HEK293 (cell line): Measurements from ENCODE around the gene SLC35F5.

Experiments used
- CTCF ChIA-PET: fragments of 350-600 bp; formaldehyde crosslinking; extraction: SDS; loops from one replicate; lab custom pipeline; 2021; ENCODE audit warnings: antibody characterized with exemption; lab: Yijun Ruan, JAX
- POLR2A ChIA-PET: fragments of 300-600 bp; formaldehyde crosslinking; extraction: SDS; loops from one replicate; lab custom pipeline; 2020; ENCODE audit warnings: antibody characterized with exemption, inconsistent platforms; lab: Yijun Ruan, JAX
- H3K27ac ChIP-seq: fragments of 200-500 bp; sonication (Bioruptor generic); 2 replicates; pipeline ENCODE4 v1.5.1; 2014; ENCODE audit warnings: low read depth, low read length, control low read depth, inconsistent platforms; ENCODE audit errors: extremely low read depth
- H3K36me3 ChIP-seq, 2 experiments: fragments of 200-500 bp in 1 of 2; sonication (Bioruptor generic) in 1 of 2; 1 replicate in 1 of 2; 2 replicates in 1 of 2; pipeline ENCODE4 v1.5.1; 2014 to 2017; ENCODE audit warnings: inconsistent platforms in 2 of 2, low read length in 2 of 2; ENCODE audit not compliant: control insufficient read depth in 2 of 2, insufficient read depth in 1 of 2
- H3K4me1 ChIP-seq: fragments of 200-500 bp; sonication (Bioruptor generic); 2 replicates; pipeline ENCODE4 v1.5.1; 2014; ENCODE audit warnings: mild to moderate bottlenecking, low read length, inconsistent platforms; ENCODE audit not compliant: control insufficient read depth, insufficient read depth
- H3K4me3 ChIP-seq: 2 replicates; pipeline ENCODE4 v1.5.1; 2011; ENCODE audit warnings: low read depth, mild to moderate bottlenecking, control low read depth, low read length, moderate library complexity
- H3K9me3 ChIP-seq: fragments of 200-500 bp; sonication (Bioruptor generic); 2 replicates; pipeline ENCODE4 v1.5.1; 2014; ENCODE audit warnings: low read depth, low read length, inconsistent platforms; ENCODE audit not compliant: control insufficient read depth, insufficient read depth
- BCL11B ChIP-seq: fragments of 450-650 bp; formaldehyde crosslinking; IDR thresholded peaks from 2 replicates; pipeline ENCODE4 v1.5.1; 2016; ENCODE audit warnings: low read depth, missing biosample characterization, missing genetic modification characterization
- BCL6B ChIP-seq: fragments of 450-650 bp; formaldehyde crosslinking; IDR thresholded peaks from 2 replicates; pipeline ENCODE4 v1.5.1; 2017; ENCODE audit warnings: missing biosample characterization, missing genetic modification characterization
- HOXC10 ChIP-seq: sonication (generic); formaldehyde crosslinking; IDR thresholded peaks from 2 replicates; pipeline ENCODE4 v1.8.1; 2023; ENCODE audit warnings: mild to moderate bottlenecking, missing genetic modification reagents
- MEIS1 ChIP-seq: sonication (generic); formaldehyde crosslinking; IDR thresholded peaks from 2 replicates; pipeline ENCODE4 v1.8.1; 2022; ENCODE audit warnings: missing genetic modification reagents, mild to moderate bottlenecking, borderline replicate concordance
- OSR2 ChIP-seq: fragments of 450-650 bp; formaldehyde crosslinking; IDR thresholded peaks from 2 replicates; pipeline ENCODE4 v1.5.1; 2016; ENCODE audit warnings: missing biosample characterization, missing genetic modification characterization
- YY2 ChIP-seq: fragments of 450-650 bp; formaldehyde crosslinking; IDR thresholded peaks from 2 replicates; pipeline ENCODE4 v1.5.1; 2016; ENCODE audit warnings: missing biosample characterization, missing genetic modification characterization
- ZNF10 ChIP-seq: fragments of 450-650 bp; formaldehyde crosslinking; IDR thresholded peaks from 2 replicates; pipeline ENCODE4 v1.5.1; 2017; ENCODE audit warnings: missing biosample characterization, missing genetic modification characterization
- ZNF112 ChIP-seq: fragments of 450-650 bp; formaldehyde crosslinking; IDR thresholded peaks from 2 replicates; pipeline ENCODE4 v1.5.0; 2017; ENCODE audit warnings: missing biosample characterization, missing genetic modification characterization
- ZNF16 ChIP-seq: fragments of 450-650 bp; formaldehyde crosslinking; IDR thresholded peaks from 2 replicates; pipeline ENCODE4 v1.5.1; 2016; ENCODE audit warnings: low read depth, missing biosample characterization, missing genetic modification characterization
- ZNF248 ChIP-seq: fragments of 450-650 bp; formaldehyde crosslinking; IDR thresholded peaks from 2 replicates; pipeline ENCODE4 v1.5.1; 2017; ENCODE audit warnings: missing biosample characterization, missing genetic modification characterization
- ZNF311 ChIP-seq: fragments of 450-650 bp; formaldehyde crosslinking; IDR thresholded peaks from 2 replicates; pipeline ENCODE4 v1.5.1; 2017; ENCODE audit warnings: missing biosample characterization, missing genetic modification characterization, borderline replicate concordance
- ZNF335 ChIP-seq: fragments of 450-650 bp; formaldehyde crosslinking; conservative IDR thresholded peaks from 2 replicates; pipeline ENCODE4 v1.5.1; 2016; ENCODE audit warnings: missing biosample characterization, missing genetic modification characterization
- ZNF37A ChIP-seq: fragments of 450-650 bp; IDR thresholded peaks from 2 replicates; pipeline ENCODE4 v1.5.1; 2018; ENCODE audit warnings: missing biosample characterization, missing genetic modification characterization
- ZNF398 ChIP-seq: fragments of 450-650 bp; formaldehyde crosslinking; IDR thresholded peaks from 2 replicates; pipeline ENCODE4 v1.5.1; 2017; ENCODE audit warnings: missing biosample characterization, missing genetic modification characterization
- ZNF404 ChIP-seq: fragments of 450-650 bp; formaldehyde crosslinking; IDR thresholded peaks from 2 replicates; pipeline ENCODE4 v1.5.1; 2017; ENCODE audit warnings: missing biosample characterization, missing genetic modification characterization
- ZNF521 ChIP-seq: fragments of 450-650 bp; formaldehyde crosslinking; IDR thresholded peaks from 2 replicates; pipeline ENCODE4 v1.5.1; 2017; ENCODE audit warnings: missing biosample characterization, mild to moderate bottlenecking, missing genetic modification characterization
- ZNF624 ChIP-seq: fragments of 450-650 bp; formaldehyde crosslinking; IDR thresholded peaks from 2 replicates; pipeline ENCODE4 v1.5.1; 2017; ENCODE audit warnings: missing biosample characterization, missing genetic modification characterization
- ZNF777 ChIP-seq: fragments of 450-650 bp; formaldehyde crosslinking; IDR thresholded peaks from 2 replicates; pipeline ENCODE4 v1.5.1; 2017; ENCODE audit warnings: missing biosample characterization, missing genetic modification characterization, borderline replicate concordance
- ZNF785 ChIP-seq: fragments of 450-650 bp; formaldehyde crosslinking; IDR thresholded peaks from 2 replicates; pipeline ENCODE4 v1.5.1; 2016; ENCODE audit warnings: missing biosample characterization, missing genetic modification characterization
- ZNF843 ChIP-seq: fragments of 450-650 bp; formaldehyde crosslinking; IDR thresholded peaks from 2 replicates; pipeline ENCODE4 v1.5.1; 2016; ENCODE audit warnings: missing biosample characterization, missing genetic modification characterization
- ZSCAN30 ChIP-seq: fragments of 450-650 bp; IDR thresholded peaks from 2 replicates; pipeline ENCODE4 v1.5.1; 2018; ENCODE audit warnings: missing biosample characterization, mild to moderate bottlenecking, missing genetic modification characterization, moderate library complexity
- TF ChIP-seq, protein P1 (sequence below): fragments of 450-650 bp; formaldehyde crosslinking; IDR thresholded peaks from 2 replicates; pipeline ENCODE4 v1.5.1; 2016; ENCODE audit warnings: missing biosample characterization, missing genetic modification characterization
- TF ChIP-seq, protein P2 (sequence below): fragments of 450-650 bp; formaldehyde crosslinking; IDR thresholded peaks from 2 replicates; pipeline ENCODE4 v1.5.1; 2016; ENCODE audit warnings: missing biosample characterization, missing genetic modification characterization
- TF ChIP-seq, protein P3 (sequence below): fragments of 450-650 bp; formaldehyde crosslinking; IDR thresholded peaks from 2 replicates; pipeline ENCODE4 v1.5.1; 2016; ENCODE audit warnings: missing biosample characterization, missing genetic modification characterization
- TF ChIP-seq, protein P4 (sequence below): fragments of 450-650 bp; formaldehyde crosslinking; IDR thresholded peaks from 2 replicates; pipeline ENCODE4 v1.5.1; 2016; ENCODE audit warnings: missing biosample characterization, missing genetic modification characterization

The SLC35F5 gene

DNA sequence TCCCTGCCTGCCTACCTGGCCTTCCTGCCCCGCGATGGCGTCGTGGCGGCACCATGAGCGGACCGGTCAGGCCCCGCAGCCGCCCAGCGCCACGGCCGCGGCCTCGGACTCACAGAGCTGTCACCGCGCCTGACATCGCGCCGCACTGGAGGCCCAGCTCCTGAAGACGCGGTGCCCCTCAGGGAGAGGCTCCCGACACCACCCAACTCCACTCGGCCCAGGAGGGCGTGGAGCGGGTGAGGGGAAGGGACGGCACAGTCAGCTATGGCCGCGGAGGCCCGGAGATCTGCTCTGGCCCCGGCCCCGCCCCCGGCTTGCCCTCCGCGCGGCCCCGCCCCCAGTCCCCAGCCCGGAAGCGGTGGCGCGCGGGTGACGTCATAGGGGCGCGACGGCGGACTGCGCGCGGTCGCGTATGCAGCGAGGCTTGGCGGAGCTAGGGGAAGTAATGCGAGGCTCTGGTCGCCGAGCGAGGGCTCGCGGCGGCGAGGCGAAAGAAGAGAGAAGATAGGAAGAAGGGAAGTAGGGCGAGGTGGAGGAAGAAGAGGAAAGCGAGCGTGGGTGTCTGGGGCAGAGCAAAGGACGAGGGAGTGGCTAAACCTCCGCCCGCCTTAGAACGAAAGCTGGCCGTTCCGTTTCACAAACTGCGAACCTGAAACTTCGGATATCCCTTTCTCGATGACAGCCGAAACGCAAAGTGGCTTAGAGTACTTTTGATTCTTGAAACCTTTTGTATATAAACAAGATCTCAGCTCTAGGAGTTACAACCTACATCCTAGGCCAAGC is at the start of gene SLC35F5 (continued):
- TF ChIP-seq BCL6B (tag by site-specific recombination) = no peak
- 0 out of 2 replicates have a peak, but pooled peaks have one; percentile 89 for TF ChIP-seq HOXC10
- TF ChIP-seq ZNF248 (tag by site-specific recombination) = no peak
- peak; percentile 58; the same call in 1 of the 2 replicates for TF ChIP-seq ZNF777 (tag by site-specific recombination)
- TF ChIP-seq ZNF785 (tag by site-specific recombination) = no peak
- TF ChIP-seq, protein P1, sequence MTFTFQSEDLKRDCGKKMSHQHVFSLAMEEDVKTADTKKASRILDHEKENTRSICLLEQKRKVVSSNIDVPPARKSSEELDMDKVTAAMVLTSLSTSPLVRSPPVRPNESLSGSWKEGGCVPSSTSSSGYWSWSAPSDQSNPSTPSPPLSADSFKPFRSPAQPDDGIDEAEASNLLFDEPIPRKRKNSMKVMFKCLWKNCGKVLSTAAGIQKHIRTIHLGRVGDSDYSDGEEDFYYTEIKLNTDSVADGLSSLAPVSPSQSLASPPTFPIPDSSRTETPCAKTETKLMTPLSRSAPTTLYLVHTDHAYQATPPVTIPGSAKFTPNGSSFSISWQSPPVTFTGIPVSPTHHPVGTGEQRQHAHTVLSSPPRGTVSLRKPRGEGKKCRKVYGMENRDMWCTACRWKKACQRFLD = no peak
- no peak for TF ChIP-seq BCL11B (tag by site-specific recombination)
- TF ChIP-seq ZNF37A = no peak
- TF ChIP-seq ZNF10 (tag by site-specific recombination) = no peak
- peak; percentile 53; the same call in 1 of the 2 replicates for TF ChIP-seq ZNF843 (tag by site-specific recombination)
- TF ChIP-seq ZNF112 (tag by site-specific recombination) = no peak

DNA sequence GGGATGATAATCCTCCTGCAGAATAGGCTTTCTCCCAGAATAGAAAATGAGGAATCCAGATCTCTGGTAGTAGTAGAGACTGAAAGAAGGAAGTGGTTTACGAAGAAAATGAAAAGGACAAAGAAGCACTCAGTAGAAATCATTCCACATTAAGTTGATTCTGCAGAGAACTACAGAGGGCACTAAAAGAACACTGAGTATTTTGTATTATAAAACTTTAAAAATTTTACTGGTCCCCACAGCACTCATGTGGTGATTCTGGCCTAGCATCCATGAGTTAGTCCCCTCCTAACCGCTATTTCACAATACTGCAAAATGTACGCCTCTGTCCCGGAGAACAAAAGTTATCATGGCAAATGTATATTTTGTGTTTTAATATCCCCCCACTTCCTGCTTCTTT is 42.9 kb upstream of the SLC35F5 start:
- Histone ChIP-seq H3K4me3 (no peak overlapping the region), H3K9me3 (no peaks in the 10 kb centered on the region), H3K4me1 (no peaks in the 10 kb centered on the region), H3K27ac (no peak overlapping the region), H3K36me3 (no peaks in the 10 kb centered on the region)
- TF ChIP-seq ZNF335 (tag by site-specific recombination) (no peak), ZNF16 (tag by site-specific recombination) (no peak), MEIS1 (CRISPR knock-in tag) (no peak), ZSCAN30 (tag by site-specific recombination) (no peak), ZNF398 (no peak), ZNF311 (tag by site-specific recombination) (no peak), ZNF521 (tag by site-specific recombination) (no peak), ZNF404 (tag by site-specific recombination) (no peak), YY2 (tag by site-specific recombination) (no peak), ZNF624 (tag by site-specific recombination) (no peak), OSR2 (no peak)
- TF ChIP-seq, protein P2, sequence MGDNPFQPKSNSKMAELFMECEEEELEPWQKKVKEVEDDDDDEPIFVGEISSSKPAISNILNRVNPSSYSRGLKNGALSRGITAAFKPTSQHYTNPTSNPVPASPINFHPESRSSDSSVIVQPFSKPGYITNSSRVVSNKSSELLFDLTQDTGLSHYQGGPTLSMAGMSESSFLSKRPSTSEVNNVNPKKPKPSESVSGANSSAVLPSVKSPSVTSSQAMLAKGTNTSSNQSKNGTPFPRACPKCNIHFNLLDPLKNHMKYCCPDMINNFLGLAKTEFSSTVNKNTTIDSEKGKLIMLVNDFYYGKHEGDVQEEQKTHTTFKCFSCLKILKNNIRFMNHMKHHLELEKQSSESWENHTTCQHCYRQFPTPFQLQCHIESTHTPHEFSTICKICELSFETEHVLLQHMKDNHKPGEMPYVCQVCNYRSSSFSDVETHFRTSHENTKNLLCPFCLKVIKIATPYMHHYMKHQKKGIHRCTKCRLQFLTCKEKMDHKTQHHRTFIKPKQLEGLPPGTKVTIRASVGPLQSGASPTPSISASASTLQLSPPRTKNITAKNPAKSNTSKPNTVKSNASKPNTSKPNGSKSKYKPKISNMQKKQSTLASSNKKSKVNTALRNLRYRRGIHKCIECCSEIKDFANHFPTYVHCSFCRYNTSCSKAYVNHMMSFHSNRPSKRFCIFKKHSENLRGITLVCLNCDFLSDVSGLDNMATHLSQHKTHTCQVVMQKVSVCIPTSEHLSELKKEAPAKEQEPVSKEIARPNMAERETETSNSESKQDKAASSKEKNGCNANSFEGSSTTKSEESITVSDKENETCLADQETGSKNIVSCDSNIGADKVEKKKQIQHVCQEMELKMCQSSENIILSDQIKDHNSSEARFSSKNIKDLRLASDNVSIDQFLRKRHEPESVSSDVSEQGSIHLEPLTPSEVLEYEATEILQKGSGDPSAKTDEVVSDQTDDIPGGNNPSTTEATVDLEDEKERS (tag by site-specific recombination) = no peak
- TF ChIP-seq, protein P3, sequence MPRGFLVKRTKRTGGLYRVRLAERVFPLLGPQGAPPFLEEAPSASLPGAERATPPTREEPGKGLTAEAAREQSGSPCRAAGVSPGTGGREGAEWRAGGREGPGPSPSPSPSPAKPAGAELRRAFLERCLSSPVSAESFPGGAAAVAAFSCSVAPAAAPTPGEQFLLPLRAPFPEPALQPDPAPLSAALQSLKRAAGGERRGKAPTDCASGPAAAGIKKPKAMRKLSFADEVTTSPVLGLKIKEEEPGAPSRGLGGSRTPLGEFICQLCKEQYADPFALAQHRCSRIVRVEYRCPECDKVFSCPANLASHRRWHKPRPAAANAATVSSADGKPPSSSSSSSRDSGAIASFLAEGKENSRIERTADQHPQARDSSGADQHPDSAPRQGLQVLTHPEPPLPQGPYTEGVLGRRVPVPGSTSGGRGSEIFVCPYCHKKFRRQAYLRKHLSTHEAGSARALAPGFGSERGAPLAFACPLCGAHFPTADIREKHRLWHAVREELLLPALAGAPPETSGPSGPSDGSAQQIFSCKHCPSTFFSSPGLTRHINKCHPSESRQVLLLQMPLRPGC = no peak
- TF ChIP-seq, protein P4, sequence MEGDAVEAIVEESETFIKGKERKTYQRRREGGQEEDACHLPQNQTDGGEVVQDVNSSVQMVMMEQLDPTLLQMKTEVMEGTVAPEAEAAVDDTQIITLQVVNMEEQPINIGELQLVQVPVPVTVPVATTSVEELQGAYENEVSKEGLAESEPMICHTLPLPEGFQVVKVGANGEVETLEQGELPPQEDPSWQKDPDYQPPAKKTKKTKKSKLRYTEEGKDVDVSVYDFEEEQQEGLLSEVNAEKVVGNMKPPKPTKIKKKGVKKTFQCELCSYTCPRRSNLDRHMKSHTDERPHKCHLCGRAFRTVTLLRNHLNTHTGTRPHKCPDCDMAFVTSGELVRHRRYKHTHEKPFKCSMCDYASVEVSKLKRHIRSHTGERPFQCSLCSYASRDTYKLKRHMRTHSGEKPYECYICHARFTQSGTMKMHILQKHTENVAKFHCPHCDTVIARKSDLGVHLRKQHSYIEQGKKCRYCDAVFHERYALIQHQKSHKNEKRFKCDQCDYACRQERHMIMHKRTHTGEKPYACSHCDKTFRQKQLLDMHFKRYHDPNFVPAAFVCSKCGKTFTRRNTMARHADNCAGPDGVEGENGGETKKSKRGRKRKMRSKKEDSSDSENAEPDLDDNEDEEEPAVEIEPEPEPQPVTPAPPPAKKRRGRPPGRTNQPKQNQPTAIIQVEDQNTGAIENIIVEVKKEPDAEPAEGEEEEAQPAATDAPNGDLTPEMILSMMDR = no peak
- POLR2A ChIA-PET = no interaction called here
- CTCF ChIA-PET = no interaction called here
